CD4-positive, CD25-positive, alpha-beta regulatory T cell (primary cell): ENCODE measurements around the gene RBM17. TPM values are rescaled to one million over a fixed set of nuclear protein-coding genes. Genes with fewer than 3 reads are reported as not detected.
"Not testable (repeated sequence)": the region's sequence is repeated elsewhere in the genome, so short reads cannot be mapped to it uniquely, and the experiment has no call there.

ENCODE experiments used
- ATAC-seq, 2 donors: fragments of 150-1000 bp; cut with Tn5 transposase; one replicate each; pipeline ENCODE4 v1.10.0; 2021; ENCODE audit warnings: low read depth in 2 of 2, moderate number of reproducible peaks in 2 of 2, moderate library complexity in 1 of 2
- DNase-seq, 3 donors: peaks; one replicate each; pipeline versions ENCODE4 v3.0.0 to v3.0.0-alpha.2; 2012 to 2022; ENCODE audit warnings: mixed read lengths in 1 of 3
- H3K27ac ChIP-seq: one replicate; pipeline ENCODE4 v1.7.0; 2013; ENCODE audit warnings: mild to moderate bottlenecking, low read length; ENCODE audit not compliant: insufficient read depth, poor library complexity, severe bottlenecking
- H3K27me3 ChIP-seq: one replicate; pipeline ENCODE4 v1.7.0; 2013; ENCODE audit warnings: low read length; ENCODE audit not compliant: control insufficient read depth, insufficient read depth
- H3K36me3 ChIP-seq: one replicate; pipeline ENCODE4 v1.7.0; 2013; ENCODE audit warnings: mild to moderate bottlenecking, low read length, moderate library complexity; ENCODE audit not compliant: control insufficient read depth, insufficient read depth
- H3K4me1 ChIP-seq: 2 replicates; pipeline ENCODE4 v1.7.0; 2013; ENCODE audit warnings: mild to moderate bottlenecking, low read length; ENCODE audit not compliant: insufficient read depth, control insufficient read depth, poor library complexity, severe bottlenecking
- H3K4me3 ChIP-seq: one replicate; pipeline ENCODE4 v1.7.0; 2013; ENCODE audit warnings: low read depth, mild to moderate bottlenecking, low read length, moderate library complexity
- H3K9me3 ChIP-seq, 2 experiments: 1 replicate in 1 of 2; 2 replicates in 1 of 2; pipeline ENCODE4 v1.7.0; 2013; ENCODE audit warnings: low read length in 2 of 2, mild to moderate bottlenecking in 1 of 2, moderate library complexity in 1 of 2; ENCODE audit not compliant: control insufficient read depth in 2 of 2
- H3K27ac Mint-ChIP-seq, 3 donors: one replicate each; pipeline ENCODE4 v1.8.0; 2020 to 2022; ENCODE audit warnings: mild to moderate bottlenecking in 3 of 3, mixed read lengths in 3 of 3, moderate library complexity in 2 of 3
- H3K27me3 Mint-ChIP-seq: one replicate; pipeline ENCODE4 v1.8.0; 2022; ENCODE audit warnings: mild to moderate bottlenecking, mixed read lengths
- H3K36me3 Mint-ChIP-seq: one replicate; pipeline ENCODE4 v1.8.0; 2020; ENCODE audit warnings: mixed read lengths
- H3K4me1 Mint-ChIP-seq, 4 donors: one replicate each; pipeline ENCODE4 v1.8.0; 2020 to 2022; ENCODE audit warnings: mixed read lengths in 4 of 4, mild to moderate bottlenecking in 1 of 4
- H3K4me3 Mint-ChIP-seq, 4 donors: one replicate each; pipeline ENCODE4 v1.8.0; 2020 to 2022; ENCODE audit warnings: mild to moderate bottlenecking in 4 of 4, mixed read lengths in 4 of 4, moderate library complexity in 3 of 4
- H3K9me3 Mint-ChIP-seq, 7 donors: one replicate each; pipeline ENCODE4 v1.8.0; 2020 to 2022; ENCODE audit warnings: mixed read lengths in 7 of 7, mild to moderate bottlenecking in 3 of 7, moderate library complexity in 2 of 7
- polyA plus RNA-seq, 4 donors: library from polyadenylated mRNA; unstranded; fragments of 300-500 nt; fragmentation: Illumina TruSeq; gene quantifications; one replicate each; pipeline ENCODE4 v1.2.3, GENCODE V29; 2021
- total RNA-seq: library from RNA; stranded (reverse); gene quantifications from one replicate; pipeline ENCODE4 v1.2.3, GENCODE V29; 2022

Gene RBM17
- total and polyA plus RNA-seq, 5 donors from 2014 or later, result 63.6 to 168 (median 66.8) TPM

DNA sequence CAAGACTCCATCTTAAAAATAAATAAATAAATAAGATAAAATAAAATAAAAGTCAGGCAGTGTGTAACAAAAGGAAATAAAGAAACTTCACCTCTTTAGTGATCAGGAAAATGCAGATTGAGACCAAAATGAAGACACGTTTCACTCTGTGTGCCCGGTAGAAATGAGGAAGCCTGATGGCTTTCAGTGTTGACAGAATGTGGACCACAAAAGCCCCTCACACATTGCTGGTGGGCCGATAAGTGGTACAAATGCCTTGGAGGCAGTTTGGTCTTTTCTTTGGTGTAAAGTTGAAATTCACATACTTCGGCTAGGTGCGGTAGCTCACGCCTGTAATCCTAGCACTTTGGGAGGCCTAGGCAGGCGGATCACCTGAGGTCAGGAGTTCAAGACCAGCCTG lies 69.4 kb downstream of the RBM17 start:
- DNase-seq (no peak), ATAC-seq (no peak)
- no peaks in the 10 kb centered on the region for H3K27me3 ChIP-seq
- peaks cover 8% of the 10 kb centered on the region for H3K4me1 ChIP-seq
- Mint-ChIP-seq H3K4me3 (peak overlapping the region in 1 of 4 donors; percentile 39), H3K9me3 (peaks cover 0 to under 1% (median 0%) of the 10 kb centered on the region in 7 donors), H3K27me3 (no peaks in the 10 kb centered on the region), H3K4me1 (peaks cover 4 to 29% (median 13%) of the 10 kb centered on the region in 4 donors), H3K36me3 (peaks cover 6% of the 10 kb centered on the region), H3K27ac (peak overlapping the region in 2 of 3 donors; percentile 36 to 81)
- no peak overlapping the region for H3K27ac ChIP-seq
- no peak overlapping the region for H3K4me3 ChIP-seq
- H3K36me3 ChIP-seq, result no peaks in the 10 kb centered on the region
- no peaks in the 10 kb centered on the region for H3K9me3 ChIP-seq

DNA sequence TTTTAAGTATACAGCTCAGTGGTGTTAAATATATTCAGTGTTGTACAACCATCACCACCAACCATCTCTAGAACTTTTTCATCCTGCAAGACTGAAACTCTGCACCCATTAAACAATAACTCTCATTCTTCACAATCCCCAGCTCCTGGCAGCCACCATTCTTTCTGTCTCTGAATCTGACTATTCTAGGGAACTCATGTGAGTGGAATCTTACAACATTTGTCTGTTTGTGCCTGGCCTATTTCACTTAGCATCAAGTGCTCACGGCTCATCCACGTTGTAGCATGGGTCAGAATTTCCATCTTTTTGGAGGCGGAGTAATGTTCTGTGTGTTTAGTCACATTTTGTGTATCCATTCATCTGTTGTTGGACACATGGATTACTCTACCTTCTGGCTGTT lies 73.1 kb downstream of the RBM17 start:
- Mint-ChIP-seq H3K4me1 (peaks cover 17 to 43% (median 27%) of the 10 kb centered on the region in 4 donors), H3K9me3 (no peaks in the 10 kb centered on the region), H3K36me3 (peaks cover 3% of the 10 kb centered on the region), H3K4me3 (peak overlapping the region in 1 of 4 donors; percentile 98), H3K27ac (peak overlapping the region; percentile 15 to 95 (median 80)), H3K27me3 (no peaks in the 10 kb centered on the region)
- Histone ChIP-seq H3K4me3 (no peak overlapping the region), H3K27ac (peak overlapping the region; percentile 34), H3K4me1 (peaks cover 24% of the 10 kb centered on the region), H3K9me3 (no peaks in the 10 kb centered on the region), H3K27me3 (no peaks in the 10 kb centered on the region), H3K36me3 (peaks cover 5% of the 10 kb centered on the region)
- ATAC-seq, result no peak
- DNase-seq, result no peak

DNA sequence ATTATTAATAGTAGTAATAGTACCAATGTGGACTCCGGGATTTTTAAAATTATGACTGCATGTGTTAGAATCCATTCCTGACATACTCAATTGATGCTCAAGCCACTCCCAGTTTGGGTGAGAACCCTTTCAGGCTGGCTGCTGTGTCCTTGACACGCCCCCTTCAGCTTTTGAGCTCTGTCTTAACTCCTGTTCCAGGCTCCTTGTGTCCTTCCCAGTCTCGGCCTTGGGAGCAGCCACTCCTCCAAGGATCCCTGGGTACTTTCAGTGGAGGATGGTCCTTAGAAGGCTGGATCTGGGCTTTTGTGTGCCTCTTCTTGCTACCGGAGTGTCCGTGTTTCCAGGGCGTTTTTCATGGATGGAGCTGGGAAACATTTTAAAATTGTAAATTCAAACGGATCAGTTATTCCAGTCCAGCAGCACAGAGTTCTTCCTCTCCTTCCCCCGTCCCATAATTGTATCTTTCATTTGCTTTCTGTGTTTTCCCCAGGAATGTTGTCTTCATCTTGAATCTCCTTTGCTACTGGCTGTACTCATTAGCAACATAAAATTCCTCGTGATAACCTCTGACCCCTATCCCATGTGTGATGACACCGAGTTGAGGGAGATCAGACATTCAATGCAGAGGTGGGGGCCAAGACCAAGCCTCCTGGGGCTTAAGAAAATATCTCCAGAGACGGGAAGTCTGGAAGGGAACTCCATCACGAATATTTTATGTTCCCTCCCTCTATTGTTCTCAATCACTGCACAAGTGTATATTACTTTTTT lies 73.9 kb downstream of the RBM17 start:
- Mint-ChIP-seq H3K27me3 (no peaks in the 10 kb centered on the region), H3K36me3 (peaks cover 5% of the 10 kb centered on the region), H3K9me3 (no peaks in the 10 kb centered on the region), H3K4me1 (peaks cover 19 to 52% (median 34%) of the 10 kb centered on the region in 4 donors), H3K4me3 (peak overlapping the region; percentile 76 to 98 (median 84)), H3K27ac (peak overlapping the region; percentile 80 to 95 (median 85))
- ATAC-seq, result no peak
- peaks cover 9% of the 10 kb centered on the region for H3K36me3 ChIP-seq
- H3K9me3 ChIP-seq, result no peaks in the 10 kb centered on the region
- peak overlapping the region; percentile 93 for H3K27ac ChIP-seq
- H3K4me1 ChIP-seq, result peaks cover 24% of the 10 kb centered on the region
- DNase-seq, result no peak
- H3K27me3 ChIP-seq, result no peaks in the 10 kb centered on the region
- H3K4me3 ChIP-seq, result peak overlapping the region; percentile 82

DNA sequence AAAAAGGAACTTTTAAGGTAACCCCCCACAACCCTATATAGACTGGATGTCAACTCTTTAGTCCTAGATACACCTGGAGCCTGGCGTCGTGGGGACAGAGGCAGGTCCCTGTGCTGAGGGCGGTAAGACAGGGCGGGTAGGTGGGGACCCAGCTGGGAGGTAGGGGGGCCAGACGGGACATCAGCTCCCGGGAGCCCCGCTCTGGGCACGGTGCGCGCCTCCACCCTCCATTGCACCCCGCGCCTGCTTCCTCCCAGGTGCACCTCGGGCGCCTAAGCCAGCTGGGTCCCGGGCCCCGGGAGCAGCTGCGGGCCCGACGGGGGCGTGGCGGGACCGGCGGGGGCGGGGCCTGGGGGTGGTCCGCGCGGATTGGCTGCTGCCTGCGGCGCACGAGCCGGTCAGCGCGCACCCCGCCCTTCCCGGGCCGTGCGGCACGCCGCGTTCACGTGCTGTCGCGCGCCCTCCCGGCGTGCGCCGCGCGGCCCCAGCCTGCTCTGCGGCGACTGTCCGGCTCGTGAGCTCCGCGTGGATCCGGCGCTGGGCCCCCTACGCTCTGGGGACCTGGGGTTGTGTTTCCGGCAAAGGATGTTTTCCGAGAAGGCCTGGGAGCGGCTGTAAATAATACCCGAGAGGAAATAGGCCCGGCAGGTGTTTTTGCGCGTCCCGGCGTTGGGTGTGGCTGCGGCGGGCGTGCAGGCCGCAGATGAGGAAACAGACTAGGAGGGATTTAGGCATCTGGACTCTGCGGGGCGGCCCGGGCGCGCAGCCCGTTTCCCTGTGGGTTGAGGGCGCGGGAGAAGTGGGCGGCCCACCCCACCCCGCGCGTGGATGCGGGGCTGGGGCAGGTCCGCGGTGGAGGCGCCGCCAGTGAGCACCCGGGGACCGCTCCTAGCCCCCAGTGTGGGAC lies 74.8 kb downstream of the RBM17 start:
- peaks cover 7% of the 10 kb centered on the region for H3K36me3 Mint-ChIP-seq
- H3K27ac Mint-ChIP-seq, result peak overlapping the region; percentile 95 to 99 (median 98)
- H3K27me3 ChIP-seq, result no peaks in the 10 kb centered on the region
- ATAC-seq (peak; percentile 93 to 96), DNase-seq (peak; percentile 91 to 98 (median 92))
- H3K27me3 Mint-ChIP-seq, result no peaks in the 10 kb centered on the region
- peak overlapping the region; percentile 93 for H3K27ac ChIP-seq
- H3K4me1 ChIP-seq, result peaks cover 24% of the 10 kb centered on the region
- peak overlapping the region; percentile 88 to 98 (median 97) for H3K4me3 Mint-ChIP-seq
- H3K4me1 Mint-ChIP-seq, result peaks cover 22 to 59% (median 35%) of the 10 kb centered on the region in 4 donors
- peaks cover 9% of the 10 kb centered on the region for H3K36me3 ChIP-seq
- H3K9me3 ChIP-seq, result no peaks in the 10 kb centered on the region
- no peaks in the 10 kb centered on the region for H3K9me3 Mint-ChIP-seq
- H3K4me3 ChIP-seq, result peak overlapping the region; percentile 82

DNA sequence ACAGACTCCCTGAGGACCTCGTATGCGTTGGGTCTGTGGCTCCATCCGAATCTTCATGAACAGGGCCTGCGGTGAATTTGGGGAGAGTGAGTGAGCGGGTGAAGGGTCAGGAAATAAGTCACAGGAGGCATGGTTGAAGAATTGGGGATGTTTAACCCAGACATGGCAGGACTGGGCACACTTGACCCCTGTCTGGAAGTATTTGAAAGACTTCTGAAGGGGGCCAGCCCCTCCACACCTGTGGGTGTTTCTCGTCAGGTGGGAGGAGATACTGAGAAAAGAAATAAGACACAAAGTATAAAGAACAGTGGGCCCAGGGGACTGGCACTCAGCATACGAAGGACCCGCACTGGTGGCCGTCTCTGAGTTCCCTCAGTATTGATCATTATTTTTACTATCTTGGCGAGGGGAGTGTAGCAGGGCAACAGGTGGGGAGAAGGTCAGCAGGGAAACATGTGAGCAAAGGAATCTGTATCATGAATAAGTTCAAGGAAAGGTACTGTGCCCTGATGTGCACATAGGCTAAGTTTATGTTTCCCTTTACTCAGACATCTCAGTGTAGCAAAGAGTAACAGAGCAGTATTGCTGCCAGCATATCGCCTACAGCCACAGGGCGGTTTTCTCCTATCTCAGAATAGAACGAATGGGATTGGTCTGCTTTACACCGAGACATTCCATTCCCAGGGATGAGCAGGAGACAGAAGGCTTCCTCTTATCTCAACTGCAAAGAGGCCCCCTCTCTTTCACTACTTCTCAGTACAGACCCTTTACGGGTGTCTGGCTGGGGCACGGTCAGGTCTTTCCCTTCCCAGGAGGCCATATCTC lies 75.6 kb downstream of the RBM17 start:
- peaks cover 27% of the 10 kb centered on the region for H3K4me1 ChIP-seq
- H3K4me3 ChIP-seq, result peak overlapping the region; percentile 66
- no peaks in the 10 kb centered on the region for H3K27me3 ChIP-seq
- H3K36me3 ChIP-seq, result peaks cover 9% of the 10 kb centered on the region
- H3K27ac ChIP-seq, result peak overlapping the region; percentile 93
- peak overlapping the region; percentile 95 to 99 (median 98) for H3K27ac Mint-ChIP-seq
- DNase-seq (peak in 1 of 3 donors; percentile 44), ATAC-seq (no peak)
- peaks cover 22 to 67% (median 37%) of the 10 kb centered on the region in 4 donors for H3K4me1 Mint-ChIP-seq
- H3K36me3 Mint-ChIP-seq, result peaks cover 4% of the 10 kb centered on the region
- no peaks in the 10 kb centered on the region for H3K9me3 Mint-ChIP-seq
- H3K9me3 ChIP-seq, result no peaks in the 10 kb centered on the region
- no peaks in the 10 kb centered on the region for H3K27me3 Mint-ChIP-seq
- H3K4me3 Mint-ChIP-seq, result peak overlapping the region; percentile 88 to 98 (median 97)

DNA sequence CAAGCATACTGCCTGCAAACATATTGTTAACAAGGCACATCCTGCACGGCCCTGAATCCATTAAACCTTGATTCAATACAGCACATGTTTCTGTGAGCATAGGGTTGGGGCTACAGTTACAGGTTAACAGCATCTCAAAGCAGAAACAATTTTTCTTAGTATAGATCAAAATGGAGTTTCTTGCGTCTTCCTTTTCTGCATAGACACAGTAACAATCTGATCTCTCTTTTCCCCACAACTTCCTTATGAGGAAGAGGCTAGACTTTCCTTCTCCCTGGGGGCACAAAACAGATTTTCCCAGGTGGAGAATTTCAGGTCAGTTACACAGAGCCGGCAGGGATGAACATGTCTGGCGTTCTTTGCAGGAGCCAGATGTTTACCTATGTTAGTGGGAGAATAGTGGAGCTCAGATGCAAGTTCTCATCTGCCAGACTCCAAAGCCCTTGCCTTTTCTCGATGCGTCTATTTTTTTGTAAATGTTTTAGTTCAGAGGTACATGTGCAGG lies 76.4 kb downstream of the RBM17 start:
- Histone ChIP-seq H3K27me3 (no peaks in the 10 kb centered on the region), H3K4me3 (no peak overlapping the region), H3K36me3 (peaks cover 9% of the 10 kb centered on the region), H3K4me1 (peaks cover 34% of the 10 kb centered on the region), H3K9me3 (no peaks in the 10 kb centered on the region), H3K27ac (peak overlapping the region; percentile 93)
- Mint-ChIP-seq H3K36me3 (peaks cover 4% of the 10 kb centered on the region), H3K4me1 (peaks cover 22 to 75% (median 40%) of the 10 kb centered on the region in 4 donors), H3K9me3 (no peaks in the 10 kb centered on the region), H3K4me3 (peak overlapping the region; percentile 88 to 98 (median 97)), H3K27me3 (no peaks in the 10 kb centered on the region), H3K27ac (peak overlapping the region; percentile 95 to 99 (median 98))
- DNase-seq (no peak), ATAC-seq (no peak)

DNA sequence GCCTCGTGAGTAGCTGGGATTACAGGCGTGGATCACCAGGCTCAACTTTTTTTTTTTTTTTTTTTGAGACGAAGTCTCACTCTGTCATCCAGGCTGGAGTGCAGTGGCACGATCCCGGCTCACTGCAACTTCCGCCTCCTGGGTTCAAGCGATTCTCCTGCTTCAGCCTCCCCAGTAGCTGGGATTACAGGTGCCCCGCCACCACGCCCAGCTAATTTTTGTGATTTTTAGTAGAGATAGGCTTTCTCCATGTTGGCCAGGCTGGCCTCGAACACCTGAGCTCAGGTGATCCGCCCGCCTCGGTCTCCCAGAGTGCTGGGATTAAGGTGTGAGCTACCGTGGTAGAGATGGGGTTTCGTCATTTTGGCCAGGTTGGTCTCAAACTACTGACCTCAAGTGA lies 77.1 kb downstream of the RBM17 start:
- not testable (repeated sequence) for H3K27me3 Mint-ChIP-seq, H3K36me3 Mint-ChIP-seq, H3K9me3 Mint-ChIP-seq, DNase-seq, H3K4me3 ChIP-seq, H3K27me3 ChIP-seq, ATAC-seq, H3K36me3 ChIP-seq, H3K9me3 ChIP-seq
- peaks cover 37% of the 10 kb centered on the region for H3K4me1 ChIP-seq
- peak overlapping the region; percentile 89 to 98 (median 95) for H3K27ac Mint-ChIP-seq
- peaks cover 22 to 80% (median 45%) of the 10 kb centered on the region in 4 donors for H3K4me1 Mint-ChIP-seq
- peak overlapping the region in 1 of 4 donors; percentile 98 for H3K4me3 Mint-ChIP-seq
- H3K27ac ChIP-seq, result peak overlapping the region; percentile 23
